Stimulated activated CD4-positive, alpha-beta T cell treated with anti-CD3 and anti-CD28 coated beads, Interleukin-15, amount 100 ng/mL, for 1 hour (primary cell): Measurements from ENCODE around the gene PNLDC1.
"Not testable (repeated sequence)": the region's sequence is repeated elsewhere in the genome, so short reads cannot be mapped to it uniquely, and the experiment has no call there.

Source experiments
- DNase-seq, 2 donors: peaks; one replicate each; pipeline ENCODE4 v3.0.0-alpha.2; 2020; ENCODE audit warnings: low read depth in 1 of 2, low spot score in 1 of 2

Gene PNLDC1

DNA sequence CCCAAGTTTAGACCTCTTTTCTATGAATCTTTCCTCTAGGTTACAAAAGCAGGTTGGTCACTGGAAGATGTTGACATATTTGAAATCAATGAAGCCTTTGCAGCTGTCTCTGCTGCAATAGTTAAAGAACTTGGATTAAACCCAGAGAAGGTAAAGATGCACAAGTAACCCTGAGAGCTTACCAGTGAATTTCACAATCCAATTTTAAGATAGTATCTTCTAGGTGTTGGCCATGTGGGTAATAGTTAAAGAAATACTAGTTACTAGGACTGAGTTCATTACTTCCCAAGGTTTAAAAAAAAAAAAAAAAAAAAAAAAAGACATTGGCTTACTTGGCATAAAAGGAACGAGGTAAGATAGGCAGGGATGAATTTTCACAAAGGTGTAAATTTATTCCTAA lies 21.9 kb upstream of the PNLDC1 start:
- DNase-seq = no peak

GRCh38 chr6:159778542-159779103 lies 21.5 kb upstream of the PNLDC1 start:
- DNase-seq = no peak

GRCh38 chr6:159788276-159788675 lies 11.8 kb upstream of the PNLDC1 start:
- DNase-seq = no peak

- DNase-seq = no peak
Measured at GRCh38 chr6:159788753-159789376, 11.2 kb upstream of the PNLDC1 start.

DNA sequence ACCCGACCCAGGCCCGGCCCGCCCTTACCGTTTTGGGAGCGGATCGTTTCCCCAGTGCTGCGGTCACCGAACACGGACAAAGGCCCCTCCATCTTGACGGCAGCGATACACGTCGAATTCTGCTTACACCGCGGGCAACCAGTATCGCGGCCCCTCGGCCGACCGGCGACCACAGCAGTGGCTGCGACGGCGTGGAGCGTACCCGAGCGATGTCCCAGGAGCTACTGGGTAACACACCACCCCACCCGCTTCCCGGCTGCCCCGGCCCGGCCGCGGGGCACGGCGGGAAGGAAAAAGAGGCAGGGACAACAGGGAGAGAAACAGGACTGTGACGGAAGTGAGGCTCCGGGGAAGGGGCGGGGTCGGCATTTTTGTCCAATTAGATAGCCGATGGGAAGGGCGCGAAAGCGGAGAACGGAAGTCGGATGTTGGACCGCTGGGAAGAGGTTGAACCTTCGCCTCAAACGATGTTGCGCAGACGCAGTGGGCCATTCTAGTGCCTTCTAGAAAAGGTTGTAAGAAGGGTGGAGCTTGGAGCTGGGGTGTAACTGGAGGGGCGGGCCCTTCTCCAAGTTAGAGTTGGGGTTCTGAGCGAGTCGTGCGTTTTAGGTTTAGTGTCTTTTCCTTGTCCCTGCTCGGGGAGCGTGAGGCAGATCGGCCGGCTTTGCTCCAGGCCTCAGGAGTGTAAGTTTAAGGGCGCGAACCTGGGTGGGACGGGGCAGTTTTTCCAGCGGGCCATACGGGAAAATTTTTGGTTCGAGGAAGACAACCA lies 10.5 kb upstream of the PNLDC1 start, which contains the start of gene TCP1:
TCP1 (minus strand) TSS at position 226 of the 772 bp plus-strand sequence; CDS start at position 92, 134 bp downstream.
- peak; percentile 96 to 97 for DNase-seq

GRCh38 chr6:159790149-159790955 lies 9.7 kb upstream of the PNLDC1 start, which contains the start of gene MRPL18:
Gene MRPL18, plus strand, starts transcription at chr6:159790467. Its CDS starts 121 bp downstream, at chr6:159790588.
- DNase-seq = peak; percentile 63 to 75

DNA sequence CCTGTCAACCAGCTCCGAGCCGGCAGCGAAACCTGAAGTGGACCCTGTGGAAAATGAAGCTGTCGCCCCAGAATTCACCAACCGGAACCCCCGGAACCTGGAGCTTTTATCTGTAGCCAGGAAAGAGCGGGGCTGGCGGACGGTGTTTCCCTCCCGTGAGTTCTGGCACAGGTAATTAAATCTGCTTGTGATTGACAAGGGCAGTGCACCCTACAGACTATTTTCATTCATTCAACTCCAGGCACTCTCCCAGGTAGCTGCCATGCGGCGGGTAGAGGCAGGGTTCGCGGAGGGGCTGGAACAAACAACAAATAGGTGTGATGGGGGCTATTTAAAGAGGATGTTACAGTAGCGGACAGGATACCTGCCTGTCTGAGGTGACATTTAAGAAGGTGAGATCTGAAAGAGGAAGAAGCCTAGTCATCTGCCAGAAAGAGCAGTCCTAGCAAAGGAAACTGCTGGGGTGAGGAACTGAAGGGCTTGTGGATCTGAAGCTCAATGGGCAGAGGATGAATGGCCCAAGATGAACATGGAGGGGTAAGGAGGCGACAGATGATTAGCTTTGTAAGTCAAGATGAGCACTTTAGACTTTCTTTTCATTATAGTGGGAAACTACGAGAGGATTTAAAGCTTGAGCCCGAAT lies 9.0 kb upstream of the PNLDC1 start:
- DNase-seq = no peak

DNA sequence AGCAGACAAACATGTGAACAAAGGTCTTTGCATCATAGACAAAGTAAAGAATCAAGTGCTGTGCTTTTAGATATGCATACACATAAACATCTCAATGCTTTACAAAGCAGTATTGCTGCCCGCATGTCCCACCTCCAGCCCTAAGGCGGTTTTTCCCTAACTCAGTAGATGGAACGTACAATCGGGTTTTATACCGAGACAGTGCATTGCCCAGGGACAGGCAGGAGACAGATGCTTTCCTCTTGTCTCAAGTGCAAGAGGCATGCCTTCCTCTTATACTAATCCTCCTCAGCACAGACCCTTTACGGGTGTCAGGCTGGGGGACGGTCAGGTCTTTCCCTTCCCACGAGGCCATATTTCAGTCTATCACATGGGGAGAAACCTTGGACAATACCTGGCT lies 5.1 kb upstream of the PNLDC1 start:
- not testable (repeated sequence) for DNase-seq

DNA sequence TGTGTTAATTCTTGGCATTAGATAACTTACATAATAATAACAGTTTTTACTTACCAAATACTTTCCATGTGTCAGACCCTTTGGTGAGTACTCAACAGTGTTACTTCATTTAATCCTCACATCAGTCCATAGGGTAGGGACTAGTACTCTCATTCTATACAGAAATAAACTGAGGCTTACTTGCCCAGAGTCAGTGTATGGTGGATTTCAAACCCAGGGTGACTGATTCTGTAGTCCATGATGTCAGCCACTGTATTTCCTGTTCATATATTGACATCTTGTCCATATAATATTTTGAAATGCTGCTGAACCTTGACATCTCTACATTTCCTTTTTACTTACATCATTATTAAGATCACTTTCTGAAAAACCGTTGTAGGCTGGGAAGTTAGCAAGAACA lies 2.5 kb upstream of the PNLDC1 start:
- no peak for DNase-seq

DNA sequence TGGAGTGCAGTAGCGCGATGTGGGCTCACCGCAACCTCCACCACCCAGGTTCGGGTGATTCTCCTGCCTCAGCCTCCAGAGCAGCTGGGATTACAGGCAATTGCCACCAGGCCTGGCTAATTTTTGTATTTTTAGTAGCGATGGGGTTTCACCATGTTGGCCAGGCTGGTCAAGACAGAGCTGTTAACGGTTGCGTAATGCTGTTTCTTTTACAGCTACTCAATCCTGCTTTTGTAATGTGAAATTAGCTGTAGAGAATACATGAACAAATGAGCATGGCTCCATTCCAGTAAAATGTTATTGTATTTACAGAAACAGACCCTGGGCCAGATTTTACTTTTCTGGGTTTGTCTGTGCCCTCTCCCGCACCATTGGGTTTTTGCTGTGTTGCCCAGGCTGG lies 1.9 kb downstream of the PNLDC1 start:
- no peak for DNase-seq

DNA sequence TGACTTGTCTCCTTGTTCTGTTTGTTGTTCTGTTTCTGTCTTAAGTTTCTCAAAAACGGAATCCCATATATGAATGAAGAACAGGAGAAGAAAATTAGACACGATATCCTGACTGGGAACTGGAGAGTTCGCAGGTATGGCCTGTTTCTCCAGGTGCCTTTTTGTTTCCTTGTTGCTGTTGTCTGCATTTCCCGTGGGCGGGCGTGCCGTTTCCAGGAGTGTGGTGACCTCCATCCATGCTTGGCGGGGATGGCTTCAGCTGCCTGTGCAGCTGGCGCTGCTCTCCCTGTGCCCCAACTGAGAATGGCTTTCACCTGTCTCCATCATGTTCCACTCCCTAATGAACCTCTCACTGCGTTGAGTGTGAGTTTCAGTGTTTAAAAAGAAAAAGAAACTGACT lies 4.4 kb downstream of the PNLDC1 start:
- no peak for DNase-seq

- no peak for DNase-seq
Measured at GRCh38 chr6:159805440-159806020, 5.5 kb downstream of the PNLDC1 start.

DNA sequence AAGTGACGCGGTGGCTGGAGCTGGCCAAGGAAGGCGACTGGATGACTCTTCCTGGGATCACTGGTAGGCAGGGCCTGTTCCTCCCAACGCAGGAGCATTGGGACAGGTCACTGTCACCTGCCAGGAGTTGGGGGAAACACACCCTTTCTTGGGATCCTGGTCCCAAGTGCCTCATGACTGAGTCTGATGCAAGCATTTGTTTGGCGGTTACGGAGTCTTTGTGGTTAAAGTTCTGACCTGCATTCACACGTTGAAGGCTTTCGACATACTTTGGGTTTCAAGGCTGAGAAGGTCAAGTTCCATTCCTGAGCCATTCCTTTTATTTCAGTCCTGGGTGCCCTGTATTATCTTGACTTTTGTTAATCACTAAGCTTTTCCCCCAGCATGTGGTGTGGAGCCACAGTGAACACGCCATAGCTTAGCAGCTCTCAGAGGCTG lies 6.0 kb downstream of the PNLDC1 start:
- DNase-seq = no peak

DNA sequence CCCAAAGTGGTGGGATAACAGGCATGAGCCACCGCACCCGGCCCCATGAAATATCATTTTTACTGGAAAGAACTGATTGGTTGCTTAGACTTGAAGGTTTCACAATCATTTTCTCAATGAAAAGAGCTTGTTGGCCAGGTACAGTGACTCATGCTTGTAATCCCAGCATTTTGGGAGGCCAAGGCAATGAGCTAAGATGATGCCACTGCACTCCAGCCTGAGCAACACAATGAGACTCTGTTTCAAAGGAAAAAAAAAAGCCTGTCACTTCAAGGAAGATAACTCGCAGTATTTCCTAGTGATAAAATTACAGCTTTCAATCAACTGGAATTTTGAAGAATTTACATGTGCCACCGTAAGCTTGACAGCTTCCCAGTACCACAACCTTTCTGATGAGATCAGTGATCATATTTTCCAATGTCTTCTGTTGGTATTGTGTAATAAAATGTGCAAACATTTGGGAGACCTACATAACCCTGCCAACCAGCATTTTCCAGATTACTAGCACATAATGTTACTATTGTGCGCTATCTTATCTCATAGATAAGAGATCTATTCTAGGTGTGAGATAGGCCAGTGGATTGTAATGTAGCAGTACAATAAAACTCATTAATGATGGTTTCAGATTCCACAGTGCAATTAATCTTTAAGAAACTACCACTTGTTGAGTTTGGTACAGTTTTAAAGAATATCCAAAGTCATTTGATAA lies 7.2 kb downstream of the PNLDC1 start:
- no peak for DNase-seq

DNA sequence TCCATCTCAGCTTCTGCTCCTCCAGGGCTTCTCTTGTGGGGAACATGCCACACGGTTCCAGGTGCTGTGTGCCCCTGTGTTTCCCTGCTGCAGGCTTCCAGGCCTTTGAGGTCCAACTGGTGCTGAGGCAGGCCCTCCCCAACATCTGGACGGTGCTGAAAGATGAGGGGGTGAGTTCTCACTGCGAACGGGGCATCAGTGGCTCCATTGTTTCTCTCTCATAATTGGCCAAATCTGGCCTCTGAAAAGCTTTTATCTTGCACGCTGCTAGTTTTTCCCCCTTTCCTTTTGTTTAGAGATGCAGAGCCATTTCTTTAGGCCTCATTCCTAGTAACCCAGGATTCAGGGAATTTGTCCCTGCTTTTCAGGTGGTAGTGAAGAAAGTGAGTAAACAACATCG lies 8.6 kb downstream of the PNLDC1 start:
- DNase-seq = no peak

- DNase-seq = no peak
Measured at GRCh38 chr6:159809149-159809548, 9.1 kb downstream of the PNLDC1 start.

- DNase-seq = no peak
Measured at GRCh38 chr6:159813781-159814180, 13.7 kb downstream of the PNLDC1 start.

DNA sequence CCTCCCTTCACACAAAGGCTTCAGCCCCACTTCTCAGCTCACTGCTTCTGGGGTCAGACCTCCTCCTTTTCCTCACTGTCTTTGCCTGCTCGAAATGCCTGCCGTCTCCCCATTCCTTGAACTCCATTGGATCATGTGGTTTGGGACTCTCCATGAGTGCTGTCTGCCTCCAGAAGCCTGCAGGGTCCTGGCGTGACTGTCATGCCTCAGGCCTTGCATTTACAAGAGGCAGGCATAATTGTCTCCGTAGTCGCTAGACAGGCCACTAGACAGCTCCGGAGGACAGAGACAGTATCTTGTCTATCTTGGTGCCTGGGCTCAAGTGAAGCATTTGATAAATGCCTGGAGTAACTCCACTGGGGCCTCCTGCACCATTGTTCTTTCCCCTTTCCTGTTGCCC lies 15.3 kb downstream of the PNLDC1 start:
- no peak for DNase-seq

DNA sequence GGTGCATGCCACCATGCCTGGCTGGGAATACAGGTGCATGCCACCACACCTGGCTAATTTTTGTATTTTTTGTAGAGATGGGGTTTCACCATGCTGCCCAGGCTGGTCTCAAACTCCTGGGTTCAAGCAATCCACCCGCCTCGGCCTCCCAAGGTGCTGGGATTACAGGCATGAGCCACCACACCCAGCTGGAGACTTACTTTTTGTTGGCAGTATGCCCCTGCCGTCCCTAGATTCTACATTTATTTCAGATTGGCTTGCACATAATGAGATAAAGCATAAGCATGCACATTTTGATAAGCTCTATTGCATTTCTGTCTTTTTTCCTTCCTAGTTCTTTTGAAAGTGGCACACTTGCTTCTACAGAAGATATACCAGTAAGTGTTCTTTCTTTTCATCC lies 16.7 kb downstream of the PNLDC1 start:
- not testable (repeated sequence) for DNase-seq
